ENCODE data around the gene OLA1. TPM values are rescaled to one million over a fixed set of nuclear protein-coding genes. Genes with fewer than 3 reads are reported as not detected.

The OLA1 gene
- total RNA-seq, 1 experiment from 2014 or later, result 263 TPM

DNA sequence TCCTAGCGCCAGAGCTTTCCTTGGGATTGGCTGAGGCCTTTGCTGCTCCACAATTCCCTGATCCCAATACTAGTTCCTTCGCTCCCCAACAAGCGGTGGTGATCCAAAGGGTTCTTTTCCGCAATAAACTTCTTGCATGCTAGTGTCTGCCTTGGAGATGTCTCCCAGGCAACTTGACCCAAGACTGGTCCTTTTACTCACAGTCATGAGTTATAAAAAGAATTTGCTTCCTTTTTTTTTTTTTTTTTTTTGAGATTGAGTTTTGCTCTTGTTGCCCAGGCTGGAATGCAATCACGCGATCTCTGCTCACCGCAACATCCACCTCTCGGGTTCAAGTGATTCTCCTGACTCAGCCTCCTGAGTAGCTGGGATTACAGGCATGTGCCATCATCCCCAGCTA, 193.4 kb downstream of the OLA1 start:
- no peaks in the 10 kb centered on the region for H4K20me1 ChIP-seq (ENCODE audit: insufficient read depth)
- H3K9me3 ChIP-seq (ENCODE audit: insufficient read depth, low read depth), result no peaks in the 10 kb centered on the region
- no TSS peak for BruUV-seq (replicated peaks)
- no peaks in the 10 kb centered on the region for H3K36me3 ChIP-seq (ENCODE audit: low read depth)
- H3K4me3 ChIP-seq, result no peak overlapping the region
- peaks cover 21% of the 10 kb centered on the region for H3K4me1 ChIP-seq (replicated peaks; ENCODE audit: insufficient read depth)
- no peaks in the 10 kb centered on the region for H3K9me2 ChIP-seq (ENCODE audit: insufficient read depth)
- CTCF ChIA-PET, result no interaction called here
- H3K27ac ChIP-seq, result no peak overlapping the region
- DNase-seq, result no peak
- TF ChIP-seq, protein P1, sequence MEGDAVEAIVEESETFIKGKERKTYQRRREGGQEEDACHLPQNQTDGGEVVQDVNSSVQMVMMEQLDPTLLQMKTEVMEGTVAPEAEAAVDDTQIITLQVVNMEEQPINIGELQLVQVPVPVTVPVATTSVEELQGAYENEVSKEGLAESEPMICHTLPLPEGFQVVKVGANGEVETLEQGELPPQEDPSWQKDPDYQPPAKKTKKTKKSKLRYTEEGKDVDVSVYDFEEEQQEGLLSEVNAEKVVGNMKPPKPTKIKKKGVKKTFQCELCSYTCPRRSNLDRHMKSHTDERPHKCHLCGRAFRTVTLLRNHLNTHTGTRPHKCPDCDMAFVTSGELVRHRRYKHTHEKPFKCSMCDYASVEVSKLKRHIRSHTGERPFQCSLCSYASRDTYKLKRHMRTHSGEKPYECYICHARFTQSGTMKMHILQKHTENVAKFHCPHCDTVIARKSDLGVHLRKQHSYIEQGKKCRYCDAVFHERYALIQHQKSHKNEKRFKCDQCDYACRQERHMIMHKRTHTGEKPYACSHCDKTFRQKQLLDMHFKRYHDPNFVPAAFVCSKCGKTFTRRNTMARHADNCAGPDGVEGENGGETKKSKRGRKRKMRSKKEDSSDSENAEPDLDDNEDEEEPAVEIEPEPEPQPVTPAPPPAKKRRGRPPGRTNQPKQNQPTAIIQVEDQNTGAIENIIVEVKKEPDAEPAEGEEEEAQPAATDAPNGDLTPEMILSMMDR (conservative IDR thresholded peaks at IDR 0.05), result no peak
- TF ChIP-seq EZH2 (IDR thresholded peaks at IDR 0.05; ENCODE audit: low read depth), result no peak
- H3K79me2 ChIP-seq (ENCODE audit: low read depth), result no peaks in the 10 kb centered on the region
- H2AFZ ChIP-seq, result no peak overlapping the region
- intact Hi-C loops (cut with micrococcal nuclease; ENCODE audit: unreplicated experiment), result loop anchor here (5.0 kb wide), 2 partner anchors 93 to 287 kb away; no protein-coding TSS in a partner anchor
- H3K27me3 ChIP-seq (ENCODE audit: insufficient read depth, low read depth), result no peaks in the 10 kb centered on the region
- peaks cover 9% of the 10 kb centered on the region; the same call in 1 of the 2 replicates for H3F3A ChIP-seq (ENCODE audit: insufficient read depth, low read depth)
- no peak overlapping the region for H3K4me2 ChIP-seq
- POLR2A ChIA-PET (ENCODE audit: unreplicated experiment), result no interaction called here

DNA sequence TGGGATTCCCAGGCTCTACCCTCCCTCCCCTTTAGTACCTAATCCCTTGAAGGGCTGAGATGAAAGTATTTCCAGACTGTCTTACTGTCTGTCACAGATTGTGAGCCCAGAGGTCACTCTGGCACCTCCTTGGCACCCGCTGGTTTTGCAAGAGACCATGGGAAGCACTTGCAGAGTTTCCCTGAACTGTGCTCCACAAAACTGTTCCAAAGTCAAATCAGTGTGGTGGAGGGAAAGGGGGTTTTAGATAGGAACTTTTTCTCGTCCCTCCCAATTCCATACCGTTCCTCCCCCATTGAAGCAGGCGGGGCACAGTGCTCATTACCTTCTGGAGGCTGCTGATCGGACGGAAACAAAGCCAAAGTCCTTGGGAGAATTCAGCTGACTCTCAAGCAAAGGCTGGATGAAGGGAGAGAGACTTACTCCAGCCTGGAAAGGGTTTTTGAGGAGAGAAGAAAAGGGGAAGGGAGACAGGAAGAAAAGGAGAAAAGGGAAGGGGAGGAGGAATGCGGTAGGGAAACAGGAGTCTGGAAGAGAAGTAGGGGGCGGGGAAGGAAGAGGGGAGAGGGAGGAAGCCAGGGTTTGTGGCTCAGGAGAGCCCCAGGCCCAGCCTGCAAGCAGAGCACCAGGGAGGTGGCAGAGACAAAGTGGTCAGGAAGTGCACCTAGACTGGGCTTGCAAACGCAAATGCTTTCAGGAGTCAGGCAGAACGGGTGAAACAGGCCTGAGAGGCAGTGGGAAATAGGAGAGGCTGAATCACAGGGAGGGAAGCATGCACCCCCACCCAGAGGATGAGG, 194.8 kb downstream of the OLA1 start:
- intact Hi-C loops (cut with micrococcal nuclease; ENCODE audit: unreplicated experiment), result loop anchor here (5.0 kb wide), 2 partner anchors 91 to 289 kb away; no protein-coding TSS in a partner anchor
- no TSS peak for BruUV-seq (replicated peaks)
- Histone ChIP-seq H3K27ac (no peak overlapping the region), H2AFZ (no peak overlapping the region), H3K36me3 (ENCODE audit: low read depth) (no peaks in the 10 kb centered on the region), H3K9me2 (ENCODE audit: insufficient read depth) (no peaks in the 10 kb centered on the region), H3K4me2 (no peak overlapping the region), H4K20me1 (ENCODE audit: insufficient read depth) (no peaks in the 10 kb centered on the region), H3K79me2 (ENCODE audit: low read depth) (no peaks in the 10 kb centered on the region), H3K27me3 (ENCODE audit: insufficient read depth, low read depth) (no peaks in the 10 kb centered on the region), H3K4me3 (no peak overlapping the region), H3K9me3 (ENCODE audit: insufficient read depth, low read depth) (no peaks in the 10 kb centered on the region), H3K4me1 (replicated peaks; ENCODE audit: insufficient read depth) (peaks cover 21% of the 10 kb centered on the region), H3F3A (ENCODE audit: insufficient read depth, low read depth) (peaks cover 9% of the 10 kb centered on the region; the same call in 1 of the 2 replicates)
- peak in 1 of 2 experiments; percentile 15 for DNase-seq
- TF ChIP-seq EZH2 (IDR thresholded peaks at IDR 0.05; ENCODE audit: low read depth), result no peak
- TF ChIP-seq, protein P1 (conservative IDR thresholded peaks at IDR 0.05), result no peak
- POLR2A ChIA-PET (ENCODE audit: unreplicated experiment), result no interaction called here
- CTCF ChIA-PET, result interaction anchor here (0.6 kb wide), 2 partner anchors 253 to 654 kb away, joined by 3 read pairs; no protein-coding TSS in a partner anchor

DNA sequence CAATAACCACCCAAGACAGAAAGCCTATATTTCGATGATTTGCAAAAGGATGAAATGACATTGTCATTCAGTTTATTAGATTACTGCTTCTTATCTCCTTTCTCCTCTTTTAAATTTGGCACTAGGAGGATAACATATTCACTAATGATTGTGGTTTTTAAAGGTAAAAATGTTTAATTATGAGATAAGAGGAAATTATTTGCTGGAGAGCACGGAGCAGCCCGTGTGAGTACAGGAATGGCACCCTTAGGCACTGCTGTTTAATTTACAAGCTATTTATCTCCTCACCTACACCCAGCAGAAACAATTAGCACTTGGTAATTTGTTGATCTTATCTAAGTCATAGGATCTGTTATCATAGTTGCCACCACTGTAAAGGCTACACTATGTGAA, 195.8 kb downstream of the OLA1 start:
- H4K20me1 ChIP-seq (ENCODE audit: insufficient read depth), result no peaks in the 10 kb centered on the region
- CTCF ChIA-PET, result interaction anchor here (1.1 to 1.6 kb wide), 3 partner anchors 80 to 494 kb away, joined by 3 to 5 read pairs (median 4); no protein-coding TSS in a partner anchor
- H3K27ac ChIP-seq, result no peak overlapping the region
- H3K4me3 ChIP-seq, result no peak overlapping the region
- no peaks in the 10 kb centered on the region for H3K79me2 ChIP-seq (ENCODE audit: low read depth)
- H3K27me3 ChIP-seq (ENCODE audit: insufficient read depth, low read depth), result no peaks in the 10 kb centered on the region
- peaks cover 21% of the 10 kb centered on the region for H3K4me1 ChIP-seq (replicated peaks; ENCODE audit: insufficient read depth)
- no peak for DNase-seq
- intact Hi-C loops (cut with micrococcal nuclease; ENCODE audit: unreplicated experiment), result loop anchor here (5.0 kb wide), 2 partner anchors 90 to 290 kb away; no protein-coding TSS in a partner anchor
- H3F3A ChIP-seq (ENCODE audit: insufficient read depth, low read depth), result peaks cover 9% of the 10 kb centered on the region; the same call in 1 of the 2 replicates
- no peaks in the 10 kb centered on the region for H3K9me2 ChIP-seq (ENCODE audit: insufficient read depth)
- no peaks in the 10 kb centered on the region for H3K36me3 ChIP-seq (ENCODE audit: low read depth)
- H3K9me3 ChIP-seq (ENCODE audit: insufficient read depth, low read depth), result no peaks in the 10 kb centered on the region
- H2AFZ ChIP-seq, result 0 out of 2 replicates have a peak overlapping the region, but pooled peaks have one; percentile 5
- H3K4me2 ChIP-seq, result 0 out of 2 replicates have a peak overlapping the region, but pooled peaks have one; percentile 32
- BruUV-seq (replicated peaks), result no TSS peak
- POLR2A ChIA-PET (ENCODE audit: unreplicated experiment), result no interaction called here
- TF ChIP-seq, protein P1 (conservative IDR thresholded peaks at IDR 0.05), result no peak
- TF ChIP-seq EZH2 (IDR thresholded peaks at IDR 0.05; ENCODE audit: low read depth), result no peak

Data from PC-9 (cell line).